ENCODE measurements around the gene MNT.

Gene MNT

GRCh38 chr17:2415081-2415480 is 14.2 kb upstream of the MNT start:
- DNase-seq: no peak

- DNase-seq: no peak
Observed at GRCh38 chr17:2414446-2415064, 13.7 kb upstream of the MNT start.

GRCh38 chr17:2412561-2413021 is 11.7 kb upstream of the MNT start:
- DNase-seq: no peak

GRCh38 chr17:2410951-2411350 is 10.1 kb upstream of the MNT start:
- no peak for DNase-seq

GRCh38 chr17:2406903-2407790 is 6.3 kb upstream of the MNT start:
- no peak for DNase-seq

GRCh38 chr17:2406271-2406902 is 5.5 kb upstream of the MNT start:
- DNase-seq: no peak

- DNase-seq: no peak
Observed at GRCh38 chr17:2405247-2405926, 4.5 kb upstream of the MNT start.

GRCh38 chr17:2403044-2403443 is 2.2 kb upstream of the MNT start:
- no peak for DNase-seq

- no peak for DNase-seq
Observed at GRCh38 chr17:2402544-2402943, 1.7 kb upstream of the MNT start.

- DNase-seq: peak; percentile 99
Observed at GRCh38 chr17:2401426-2402221, 764 bp upstream of the MNT start.

GRCh38 chr17:2400474-2400866 is 390 bp downstream of the MNT start:
- peak; percentile 65 for DNase-seq

- DNase-seq: peak; percentile 96
Observed at GRCh38 chr17:2399572-2400473, 1.0 kb downstream of the MNT start.

GRCh38 chr17:2398655-2399571 is 1.9 kb downstream of the MNT start:
- DNase-seq: peak; percentile 77

GRCh38 chr17:2398182-2398581 is 2.7 kb downstream of the MNT start:
- no peak for DNase-seq

GRCh38 chr17:2397247-2398171 is 3.4 kb downstream of the MNT start:
- no peak for DNase-seq

- DNase-seq: peak; percentile 67
Observed at GRCh38 chr17:2396568-2397246, 4.2 kb downstream of the MNT start.

- no peak for DNase-seq
Observed at GRCh38 chr17:2396192-2396567, 4.7 kb downstream of the MNT start.
